GM21526 (cell line): ENCODE measurements around the gene LMNTD1.
"Not testable (repeated sequence)": the region's sequence is repeated elsewhere in the genome, so short reads cannot be mapped to it uniquely, and the experiment has no call there.

Source experiments
- ATAC-seq: cut with Tn5 transposase; IDR thresholded peaks from one replicate; pipeline ENCODE4 v1.9.1; 2021; ENCODE audit warnings: moderate library complexity; ENCODE audit not compliant: unreplicated experiment, low FRiP score

Gene LMNTD1, protein sequence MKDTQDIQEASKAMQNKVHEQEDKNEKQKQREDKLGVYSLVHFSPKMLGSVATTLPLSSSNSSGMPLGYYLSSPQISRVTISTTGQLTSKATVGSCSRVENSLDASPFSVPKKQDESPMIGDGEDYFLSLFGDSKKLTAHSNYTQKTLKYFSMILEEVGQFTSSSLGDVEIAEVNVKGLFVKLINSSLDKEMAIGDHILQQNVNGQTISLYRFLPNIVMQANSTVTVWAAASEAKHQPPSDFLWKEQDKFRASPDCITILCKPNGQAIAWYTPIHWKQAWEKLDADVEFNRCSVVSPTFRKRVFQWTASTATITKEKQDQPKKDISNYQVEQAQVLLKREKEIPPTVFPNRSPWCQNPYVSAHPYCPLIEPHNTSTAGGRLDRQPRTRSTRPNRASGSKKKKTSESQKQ

DNA sequence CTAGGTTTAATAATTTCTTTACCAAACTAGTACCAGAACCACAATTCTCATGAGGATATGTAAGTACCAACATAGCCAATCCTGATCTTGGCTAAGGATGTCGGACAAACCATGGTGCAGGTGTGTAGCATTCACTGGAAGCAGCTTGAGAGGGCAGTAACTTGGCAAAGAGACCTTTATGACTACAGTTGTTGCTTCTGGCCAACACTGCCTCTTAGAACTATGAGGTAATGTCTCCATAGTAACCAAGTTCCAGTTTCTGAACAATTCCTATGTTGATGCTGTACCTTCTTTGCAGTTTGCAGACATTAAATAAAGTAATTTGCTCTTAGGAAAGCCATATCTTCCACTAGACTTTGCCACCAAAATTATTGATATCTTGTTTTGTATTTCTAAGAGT, at the start of gene LMNTD1:
LMNTD1 (minus strand) TSS at position 186 of the 400 bp plus-strand sequence. CDS start 324 bp downstream, outside the sequence.
- ATAC-seq, result no peak

DNA sequence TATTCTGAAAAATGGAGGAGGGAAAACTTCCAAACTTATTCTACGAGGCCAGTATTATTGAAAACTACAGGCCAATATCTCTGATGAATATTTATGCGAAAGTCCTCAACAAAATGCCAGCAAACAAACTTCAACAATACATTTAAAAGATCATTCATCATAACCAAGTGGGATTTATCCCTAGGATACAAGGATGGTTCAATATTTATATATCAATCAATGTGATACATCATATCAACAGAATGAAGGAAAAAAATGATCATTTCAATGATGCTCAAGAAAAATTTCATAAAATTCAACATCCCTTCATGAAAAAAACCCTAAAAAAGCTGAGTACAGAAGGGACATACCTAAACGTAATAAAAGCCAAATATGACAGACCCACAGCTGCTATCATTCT, 45.9 kb upstream of the LMNTD1 start:
- no peak for ATAC-seq

DNA sequence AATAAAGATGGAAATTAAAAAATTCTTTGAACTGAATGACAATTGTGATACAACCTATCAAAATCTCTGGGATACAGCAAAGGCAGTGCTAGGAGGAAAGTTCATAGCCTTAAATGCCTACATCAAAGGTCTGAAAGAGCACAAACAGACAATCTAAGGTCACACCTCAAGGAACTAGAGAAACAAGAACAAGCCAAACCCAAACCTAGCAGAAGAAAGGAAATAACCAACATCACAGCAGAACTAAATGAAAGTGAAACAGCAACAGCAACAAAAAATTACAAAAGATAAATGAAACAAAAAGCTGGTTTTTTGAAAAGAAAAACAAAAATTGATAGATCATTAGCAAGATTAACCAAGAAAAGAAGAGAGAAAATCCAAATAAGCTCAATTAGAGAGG, 42.4 kb upstream of the LMNTD1 start:
- not testable (repeated sequence) for ATAC-seq

DNA sequence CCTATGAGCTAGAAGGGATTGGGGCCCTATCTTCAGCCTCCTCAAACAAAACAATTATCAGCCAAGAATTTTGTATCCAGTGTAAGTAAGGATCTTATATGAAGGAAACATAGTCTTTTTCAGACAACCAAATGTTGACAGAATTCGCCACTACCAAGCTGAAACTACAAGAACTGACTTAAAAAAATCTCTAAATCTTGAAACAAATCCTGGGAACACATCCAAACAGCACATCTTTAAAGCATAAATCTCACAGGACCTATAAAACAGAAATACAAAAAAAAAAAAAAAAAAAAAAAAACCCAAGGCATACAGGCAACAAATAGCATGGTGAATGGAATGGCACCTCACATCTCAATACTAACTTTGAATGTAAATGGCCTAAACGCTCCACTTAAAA, 41.3 kb upstream of the LMNTD1 start:
- ATAC-seq, result no peak

DNA sequence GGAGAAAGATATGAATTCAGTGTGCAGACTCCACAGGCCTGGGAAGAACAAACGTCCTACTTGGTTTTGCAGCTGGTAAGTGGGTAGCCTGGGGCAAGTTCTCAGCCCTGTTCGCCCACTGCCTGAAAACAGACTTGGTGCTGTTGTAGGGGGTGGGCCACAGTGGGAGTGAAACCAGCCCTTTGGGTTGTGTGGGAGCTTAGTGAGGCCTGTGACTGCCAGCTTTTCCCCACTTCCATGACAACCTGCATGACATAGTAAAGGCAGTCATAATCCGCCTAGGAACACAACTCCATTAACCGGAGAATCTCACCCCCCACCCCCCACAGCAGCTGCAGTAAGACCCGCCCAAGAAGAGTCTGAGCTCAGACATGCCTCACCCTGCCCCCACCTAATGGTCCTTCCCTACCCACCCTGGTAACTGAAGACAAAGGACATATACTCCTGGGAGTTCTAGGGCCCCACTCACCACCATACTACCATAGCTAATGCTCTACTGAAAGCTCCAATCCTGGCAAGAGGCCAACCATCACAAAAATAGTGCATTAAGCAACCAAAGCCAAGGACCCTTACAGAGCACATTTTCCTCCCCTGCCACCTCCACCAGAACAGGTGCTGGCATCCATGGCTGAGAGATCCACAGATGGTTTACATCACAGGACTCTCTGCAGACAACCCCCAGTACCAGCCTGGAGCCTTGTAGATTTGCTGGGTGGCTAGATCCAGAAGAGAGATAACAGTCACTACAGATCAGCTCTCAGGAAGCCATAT, 39.8 kb upstream of the LMNTD1 start:
- no peak for ATAC-seq

DNA sequence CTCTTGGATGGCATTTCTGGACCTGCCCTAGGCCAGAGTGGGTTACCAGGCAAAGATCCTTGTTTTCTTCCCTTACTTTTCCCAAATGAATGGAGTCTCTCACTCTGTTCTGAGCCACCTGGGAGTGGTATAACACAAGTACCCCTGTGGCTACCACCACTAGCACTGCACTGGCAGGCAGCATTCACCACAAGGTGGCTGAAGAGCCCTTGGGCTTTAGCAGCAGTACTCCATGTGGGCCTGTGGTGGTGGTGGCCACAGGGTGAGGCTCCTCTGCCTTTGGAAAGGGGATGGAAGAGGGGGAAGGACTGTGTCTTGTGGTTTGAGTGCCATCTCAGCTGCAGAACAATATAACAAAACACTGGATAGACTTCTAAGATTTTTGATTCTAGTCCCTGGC, 38.1 kb upstream of the LMNTD1 start:
- ATAC-seq, result no peak

DNA sequence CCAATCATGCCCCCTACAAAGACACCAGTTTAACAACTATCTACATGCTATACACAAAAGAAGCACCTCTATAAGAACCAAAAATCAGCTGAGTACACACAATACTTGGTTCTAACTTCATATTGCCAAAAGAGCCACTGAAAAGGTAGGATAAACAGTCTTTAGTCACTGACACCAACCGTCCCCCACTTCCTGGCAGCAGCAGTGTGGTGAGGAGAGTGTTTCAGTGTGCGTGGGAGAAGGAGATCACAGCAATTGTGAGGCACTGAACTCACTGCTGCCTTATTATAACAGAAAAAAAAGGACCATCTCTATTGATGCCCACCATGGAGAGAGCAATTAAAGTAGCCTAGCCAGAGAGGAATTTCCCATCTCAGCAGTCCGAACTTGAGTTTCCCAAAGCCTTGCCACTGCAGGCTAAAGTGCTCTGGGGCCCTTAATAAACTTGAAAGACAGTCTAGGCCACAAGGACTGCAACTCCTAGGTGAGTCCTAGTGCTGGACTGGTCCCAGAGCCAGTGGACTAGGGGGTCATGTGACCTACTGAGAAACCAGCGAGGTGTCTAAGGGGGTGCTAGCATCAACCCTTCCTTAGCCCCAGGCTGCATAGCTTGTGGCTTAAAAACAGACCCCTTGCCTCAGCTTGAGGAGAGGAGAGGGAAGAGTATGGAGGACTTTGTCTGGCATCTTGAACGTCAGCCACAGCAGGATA, 37.1 kb upstream of the LMNTD1 start:
- ATAC-seq, result no peak

DNA sequence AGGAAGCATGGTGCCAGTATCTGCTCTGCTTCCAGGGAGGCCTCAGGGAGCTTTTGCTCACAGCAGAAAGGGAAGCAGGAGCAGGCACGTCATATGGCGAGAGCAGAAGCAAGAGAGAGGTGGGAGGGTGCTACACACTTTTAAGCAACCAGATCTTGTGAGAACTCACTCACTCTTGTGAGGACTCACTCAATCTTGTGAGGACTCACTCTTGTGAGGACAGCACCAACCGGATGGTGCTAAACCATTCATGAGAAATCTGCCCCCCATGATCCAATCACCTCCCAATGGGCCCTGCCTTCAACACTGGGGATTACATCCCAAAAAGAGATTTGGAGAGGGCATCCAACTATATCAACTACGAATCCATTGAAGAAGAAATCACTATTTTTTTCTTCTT, 34.3 kb upstream of the LMNTD1 start:
- no peak for ATAC-seq

DNA sequence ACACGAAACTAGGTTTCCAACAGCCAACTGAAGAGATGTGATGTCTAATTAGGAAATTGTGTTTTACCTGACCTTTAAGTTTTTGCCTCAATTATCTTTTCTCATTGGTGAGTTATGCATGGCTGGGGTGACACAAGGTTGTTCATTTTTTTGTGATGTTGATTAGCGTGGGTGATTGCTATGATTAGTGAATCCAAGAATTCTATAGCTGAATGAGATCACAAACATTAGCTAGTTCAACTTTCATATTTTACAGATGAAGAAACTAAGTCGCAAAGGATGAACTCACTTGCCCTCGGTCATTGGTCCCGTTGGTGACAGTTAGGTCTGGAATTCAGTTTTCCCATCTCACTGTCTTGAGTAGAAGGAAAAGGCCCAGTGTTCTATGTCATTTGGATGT, 32.6 kb upstream of the LMNTD1 start:
- ATAC-seq, result no peak

DNA sequence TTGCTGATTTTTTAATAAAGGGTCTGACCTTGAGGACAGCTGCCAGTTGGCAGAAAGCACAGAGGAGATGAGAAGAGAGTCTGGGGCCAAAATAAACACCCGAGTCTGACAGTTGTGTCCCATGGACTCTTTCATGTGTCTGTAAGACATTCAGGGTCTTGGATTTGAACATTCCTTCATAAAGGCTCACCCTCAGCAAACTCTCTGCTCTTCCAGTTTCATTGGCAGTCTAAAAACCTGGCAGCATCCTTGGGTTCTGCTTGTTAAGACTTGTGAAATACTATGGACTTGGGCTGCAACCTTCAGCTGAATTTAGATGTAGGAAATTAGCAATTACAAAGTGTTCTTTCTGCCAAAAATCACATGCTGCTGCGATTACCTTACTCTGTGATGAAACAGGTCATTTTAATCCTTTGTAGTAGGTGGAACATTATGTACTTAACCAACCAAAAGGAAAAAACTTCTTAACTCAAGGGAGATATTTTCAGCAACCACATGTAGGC, 32.0 kb upstream of the LMNTD1 start:
- ATAC-seq, result no peak

DNA sequence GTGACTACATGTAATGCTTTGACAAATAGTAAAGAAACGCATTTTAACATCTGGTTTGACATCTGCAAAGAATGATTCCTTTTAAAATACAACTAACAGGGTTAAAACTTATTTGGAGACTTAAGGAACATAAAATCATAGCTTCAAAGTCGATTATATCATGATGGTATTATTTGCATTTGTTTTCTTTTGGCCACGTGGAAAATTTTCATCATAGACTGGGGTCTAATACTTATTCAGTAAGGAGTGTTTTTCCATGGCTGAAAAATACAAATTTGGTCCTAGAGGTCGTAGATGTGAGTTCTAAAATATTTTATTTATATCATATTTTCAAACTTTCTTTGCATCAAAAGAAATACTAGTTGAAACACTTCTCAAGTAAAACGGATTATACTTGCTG, 31.5 kb upstream of the LMNTD1 start:
- no peak for ATAC-seq

DNA sequence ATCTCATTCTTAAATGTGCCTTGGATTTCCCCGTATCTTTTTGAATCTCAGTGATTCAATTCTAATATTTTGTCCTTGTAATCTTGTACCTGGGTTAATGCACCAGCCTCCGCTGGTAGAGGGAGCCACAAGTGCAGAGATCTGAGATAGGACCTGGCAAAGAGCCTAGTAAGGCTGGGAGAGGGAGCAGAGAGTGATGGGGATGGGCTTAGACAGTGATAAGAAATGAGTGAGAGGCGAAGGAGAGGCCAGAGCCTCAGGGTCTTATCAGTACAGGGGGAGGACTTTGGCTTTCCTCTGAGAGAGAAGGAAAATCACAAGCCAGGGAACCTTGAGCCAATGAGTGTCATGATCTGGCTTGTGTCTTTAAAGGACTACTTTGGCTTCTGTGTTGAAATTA, 30.5 kb upstream of the LMNTD1 start:
- ATAC-seq, result no peak

DNA sequence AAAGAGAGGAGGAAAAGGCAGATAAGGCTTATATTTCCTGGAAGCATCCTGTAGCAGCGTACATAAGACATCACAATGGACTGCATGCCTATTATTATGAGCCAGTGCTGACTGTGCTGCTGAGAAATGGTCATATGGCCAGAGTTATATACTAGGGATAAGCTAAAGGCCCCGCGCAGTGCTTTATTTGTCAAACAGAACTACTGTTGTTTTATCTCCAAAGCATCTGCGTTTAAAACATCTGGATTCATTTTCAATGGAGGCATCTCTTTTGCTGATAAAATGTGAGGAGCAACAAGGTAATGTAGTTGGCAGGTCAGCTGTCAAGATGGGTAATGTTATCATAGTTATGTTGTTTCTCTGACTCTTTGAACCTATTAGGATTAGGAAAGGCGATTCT, 28.0 kb upstream of the LMNTD1 start:
- ATAC-seq, result no peak

DNA sequence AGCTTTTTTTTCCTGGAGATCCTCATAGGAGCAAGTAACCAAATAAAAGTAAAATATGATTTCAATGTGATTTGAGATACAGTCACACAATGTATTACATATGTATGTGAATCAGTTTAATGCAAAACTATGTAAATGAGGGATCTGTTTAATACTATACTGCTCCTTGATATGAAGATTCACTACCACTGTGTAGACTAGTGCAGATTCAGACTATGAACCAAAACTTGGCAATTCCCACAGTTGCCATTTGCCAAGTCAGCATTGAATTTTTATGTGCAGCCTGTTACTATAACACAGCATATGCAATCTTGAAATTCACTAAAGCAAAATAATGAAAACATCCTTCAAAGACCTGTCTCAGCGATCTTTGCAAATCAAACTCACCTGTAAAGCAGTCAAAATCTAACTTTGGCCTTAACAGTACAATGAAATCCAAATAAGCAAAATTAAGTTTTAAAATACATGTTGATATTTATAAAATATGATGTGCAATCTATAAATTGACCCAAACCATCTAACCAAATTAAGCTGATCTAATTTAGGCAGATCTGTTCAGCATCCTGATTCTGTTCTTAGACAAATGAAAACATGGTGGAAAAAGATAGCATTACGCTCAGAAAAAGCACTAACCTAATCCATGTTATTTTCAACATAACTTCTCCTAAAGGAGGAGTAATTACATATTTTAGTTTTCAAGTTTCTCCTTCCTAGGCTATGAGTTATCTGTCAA, 25.5 kb upstream of the LMNTD1 start:
- ATAC-seq, result no peak

DNA sequence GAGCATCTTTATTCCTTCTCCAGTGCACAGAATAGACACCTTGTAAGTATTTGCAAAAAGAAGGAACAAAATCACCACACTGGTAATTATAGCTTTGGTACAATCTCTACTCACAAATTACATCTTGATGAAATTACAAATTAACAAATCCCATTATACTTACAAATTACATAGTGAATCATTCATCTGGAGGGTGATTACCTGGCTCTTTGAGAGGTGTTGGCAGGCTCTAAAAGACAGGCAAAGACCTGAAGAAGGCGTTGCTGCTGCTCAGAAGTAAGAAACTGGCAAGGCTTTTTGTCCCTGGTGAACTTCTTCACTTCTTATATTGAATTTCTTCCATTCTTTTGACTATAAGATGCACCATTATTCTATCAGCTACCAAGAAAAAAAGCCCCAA, 21.7 kb upstream of the LMNTD1 start:
- no peak for ATAC-seq

DNA sequence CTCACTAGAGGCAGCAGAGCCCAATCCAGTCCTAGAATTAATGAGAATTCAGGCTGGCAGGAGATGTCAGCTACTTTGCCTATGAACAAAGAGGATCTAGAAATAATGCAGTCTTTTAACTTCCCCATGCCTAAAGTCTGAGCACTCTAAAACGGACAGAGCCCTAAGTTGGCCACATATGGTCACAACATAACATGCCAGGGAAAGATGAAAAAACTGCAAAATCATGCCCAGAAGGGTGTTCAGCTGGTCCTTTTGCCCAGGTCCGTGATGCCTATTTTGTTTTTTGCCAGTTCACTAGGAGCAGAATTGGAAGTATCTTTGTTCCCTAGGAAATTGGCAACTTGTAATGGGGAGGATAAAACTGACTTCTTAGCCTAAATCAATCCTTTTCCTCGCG, 20.3 kb upstream of the LMNTD1 start:
- no peak for ATAC-seq

DNA sequence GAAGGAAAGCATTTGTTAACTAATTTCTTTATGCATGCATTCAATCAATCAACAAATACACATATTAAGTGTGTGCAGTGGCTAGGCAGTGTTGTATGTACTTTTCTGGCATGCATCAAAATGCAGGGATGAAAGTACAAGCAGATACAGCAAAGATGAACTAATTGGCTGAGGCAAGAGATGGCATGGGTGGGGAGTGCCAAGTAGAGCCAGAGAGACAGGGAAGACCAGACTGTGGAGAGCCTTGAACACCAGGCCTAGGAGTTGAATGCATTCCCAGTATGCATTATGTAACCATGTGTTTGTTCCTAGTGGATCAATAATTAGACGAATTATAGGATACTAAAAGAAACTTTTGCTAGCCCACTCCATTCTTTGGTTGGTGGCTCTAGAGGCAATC, 17.3 kb upstream of the LMNTD1 start:
- ATAC-seq, result no peak

DNA sequence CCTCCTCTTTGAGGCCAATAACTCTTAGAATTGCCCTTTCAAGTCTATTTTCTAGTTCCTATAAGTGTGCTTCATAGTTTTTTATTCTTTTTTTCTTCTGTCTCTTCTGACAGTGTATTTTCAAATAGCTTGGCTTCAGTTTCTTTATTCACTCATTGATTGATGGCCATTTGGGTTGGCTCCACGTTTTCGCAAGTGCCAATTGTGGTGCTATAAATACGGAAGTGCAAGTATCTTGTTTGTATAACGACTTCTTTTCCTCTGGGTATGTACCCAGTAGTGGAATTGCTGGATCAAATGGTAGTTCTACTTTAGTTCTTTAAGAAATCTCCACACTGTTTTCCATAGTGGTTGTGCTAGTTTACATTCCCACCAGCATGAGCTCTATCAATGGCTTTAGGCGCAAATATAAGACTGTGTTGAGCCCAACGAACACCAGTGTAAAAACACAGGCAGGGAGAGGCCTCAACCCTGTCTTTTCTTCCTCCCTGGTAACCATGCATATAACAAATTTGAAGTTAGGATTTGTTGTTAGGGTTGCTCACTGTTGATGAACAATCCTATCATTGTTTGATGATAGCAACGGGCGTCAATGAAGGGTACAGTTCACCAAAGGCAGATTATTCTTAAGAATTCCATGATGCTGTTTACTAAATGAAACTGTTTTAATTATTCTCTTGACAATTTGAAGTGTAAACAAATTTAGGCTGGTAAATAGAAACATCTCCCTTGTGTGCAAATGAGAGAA, 13.3 kb upstream of the LMNTD1 start:
- ATAC-seq, result no peak

DNA sequence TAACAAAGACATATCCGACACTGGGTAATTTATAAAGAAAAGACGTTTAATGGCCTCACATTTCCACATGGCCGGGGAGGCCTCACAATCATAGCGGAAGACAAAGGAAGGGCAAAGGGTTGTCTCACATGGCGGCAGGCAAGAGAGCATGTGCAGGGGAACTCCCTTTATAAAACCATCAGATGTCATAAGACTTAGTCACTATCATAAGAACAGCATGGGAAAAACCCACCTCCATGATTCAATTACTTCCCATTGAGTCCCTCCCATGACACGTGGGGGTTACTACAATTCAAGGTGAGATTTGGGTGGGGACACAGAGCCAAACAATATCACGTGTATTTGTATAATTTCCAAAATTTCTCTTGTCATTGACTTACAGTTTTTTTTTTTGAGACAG, 5.5 kb upstream of the LMNTD1 start:
- no peak for ATAC-seq
